RWPE2 (cell line): Measurements from ENCODE around the gene LRRK1.
"Not testable (repeated sequence)": the region's sequence is repeated elsewhere in the genome, so short reads cannot be mapped to it uniquely, and the experiment has no call there.

Experiments used
- ATAC-seq: fragments of 200-7000 bp; cut with Tn5 transposase; 3 replicates; pipeline ENCODE4 v1.9.1; 2021; ENCODE audit warnings: low read depth
- DNase-seq: peaks from one replicate; pipeline ENCODE4 v3.0.0-alpha.2; 2020; ENCODE audit warnings: low spot score
- H3K27ac ChIP-seq: fragments of 450-650 bp; 2 replicates; pipeline ENCODE4 v1.5.1; 2017; ENCODE audit warnings: mild to moderate bottlenecking; ENCODE audit not compliant: poor library complexity, severe bottlenecking
- H3K27me3 ChIP-seq: fragments of 250-450 bp; sonication (Bioruptor Pico); 2 replicates; pipeline ENCODE4 v1.5.1; 2021; ENCODE audit warnings: mild to moderate bottlenecking, moderate library complexity; ENCODE audit not compliant: insufficient read depth, poor library complexity, severe bottlenecking
- H3K36me3 ChIP-seq: fragments of 250-450 bp; sonication (Bioruptor Pico); 2 replicates; pipeline ENCODE4 v1.5.1; 2020; ENCODE audit warnings: low read depth, mild to moderate bottlenecking, moderate library complexity
- H3K4me1 ChIP-seq: fragments of 250-450 bp; sonication (Bioruptor Pico); 2 replicates; pipeline ENCODE4 v1.5.1; 2021; ENCODE audit warnings: mild to moderate bottlenecking, moderate library complexity; ENCODE audit not compliant: insufficient read depth, poor library complexity, severe bottlenecking
- H3K4me3 ChIP-seq: fragments of 250-450 bp; sonication (Bioruptor Pico); 2 replicates; pipeline ENCODE4 v1.5.1; 2021; ENCODE audit warnings: mild to moderate bottlenecking, moderate library complexity; ENCODE audit not compliant: severe bottlenecking
- H3K9me3 ChIP-seq: fragments of 250-450 bp; sonication (Bioruptor Pico); 2 replicates; pipeline ENCODE4 v1.5.1; 2021; ENCODE audit warnings: mild to moderate bottlenecking, moderate library complexity; ENCODE audit not compliant: severe bottlenecking
- CTCF ChIP-seq: fragments of 450-650 bp; IDR thresholded peaks from one replicate; pipeline ENCODE4 v1.5.1; 2017; ENCODE audit warnings: mild to moderate bottlenecking, moderate library complexity; ENCODE audit not compliant: poor library complexity, severe bottlenecking

Gene LRRK1

GRCh38 chr15:101092867-101093202 is 173.7 kb downstream of the LRRK1 start:
- no peaks in the 10 kb centered on the region for H3K36me3 ChIP-seq
- H3K9me3 ChIP-seq: no peaks in the 10 kb centered on the region
- no peak for ATAC-seq
- H3K27ac ChIP-seq: no peak overlapping the region
- TF ChIP-seq CTCF: no peak
- H3K4me3 ChIP-seq: no peak overlapping the region
- peak; percentile 64 for DNase-seq
- H3K27me3 ChIP-seq: no peaks in the 10 kb centered on the region
- no peaks in the 10 kb centered on the region for H3K4me1 ChIP-seq

- Histone ChIP-seq H3K36me3 (no peaks in the 10 kb centered on the region), H3K4me3 (no peak overlapping the region), H3K27me3 (no peaks in the 10 kb centered on the region), H3K27ac (no peak overlapping the region), H3K4me1 (no peaks in the 10 kb centered on the region), H3K9me3 (no peaks in the 10 kb centered on the region)
- DNase-seq: peak; percentile 19
- no peak for TF ChIP-seq CTCF
- ATAC-seq: no peak
These were observed 174.8 kb downstream of the LRRK1 start for GRCh38 chr15:101093958-101094357.

GRCh38 chr15:101095796-101096406 is 176.7 kb downstream of the LRRK1 start:
- not testable (repeated sequence) for H3K27me3 ChIP-seq, H3K4me3 ChIP-seq, H3K36me3 ChIP-seq, ATAC-seq, H3K9me3 ChIP-seq, DNase-seq, H3K27ac ChIP-seq, H3K4me1 ChIP-seq

- no peak for TF ChIP-seq CTCF
- Histone ChIP-seq H3K4me1 (no peaks in the 10 kb centered on the region), H3K27me3 (no peaks in the 10 kb centered on the region), H3K27ac (no peak overlapping the region), H3K4me3 (no peak overlapping the region), H3K36me3 (no peaks in the 10 kb centered on the region), H3K9me3 (no peaks in the 10 kb centered on the region)
- peak; percentile 62 for DNase-seq
- ATAC-seq: no peak
These were observed 178.0 kb downstream of the LRRK1 start for GRCh38 chr15:101097111-101097510.

- Histone ChIP-seq H3K27ac (no peak overlapping the region), H3K27me3 (no peaks in the 10 kb centered on the region), H3K4me1 (no peaks in the 10 kb centered on the region), H3K36me3 (no peaks in the 10 kb centered on the region), H3K4me3 (no peak overlapping the region), H3K9me3 (no peaks in the 10 kb centered on the region)
- peak; percentile 21 for TF ChIP-seq CTCF
- DNase-seq (peak; percentile 66), ATAC-seq (peak; percentile 39; the same call in 1 of the 3 replicates)
These were observed 180.0 kb downstream of the LRRK1 start for GRCh38 chr15:101099183-101099582.
